Sigmoid colon (tissue), 7 donors: ENCODE results near the gene ENKUR. TPM values are rescaled to one million over a fixed set of nuclear protein-coding genes. Genes with fewer than 3 reads are reported as not detected.

Source experiments
- DNase-seq: peaks from one replicate; pipeline ENCODE4 v3.0.0-alpha.2; 2019
- H3K27ac ChIP-seq, 4 donors: fragments of 200-600 bp; sonication (generic); one replicate each; pipeline ENCODE4 v1.5.1; 2016 to 2019; ENCODE audit warnings: mild to moderate bottlenecking in 1 of 4
- H3K27me3 ChIP-seq, 3 donors: fragments of 200-600 bp; sonication (generic); one replicate each; pipeline ENCODE4 v1.5.1; 2019; ENCODE audit warnings: mild to moderate bottlenecking in 1 of 3
- H3K36me3 ChIP-seq, 4 donors: fragments of 200-600 bp; sonication (generic); one replicate each; pipeline ENCODE4 v1.5.1; 2016 to 2019
- H3K4me1 ChIP-seq, 4 donors: fragments of 200-600 bp; sonication (generic); one replicate each; pipeline ENCODE4 v1.5.1; 2017 to 2019
- H3K4me3 ChIP-seq, 4 donors: fragments of 200-600 bp; sonication (generic); one replicate each; pipeline ENCODE4 v1.5.1; 2017 to 2019; ENCODE audit warnings: mild to moderate bottlenecking in 2 of 4, moderate library complexity in 1 of 4
- H3K9me3 ChIP-seq, 4 donors: fragments of 200-600 bp in 3 of 4; sonication (generic) in 3 of 4; one replicate each; pipeline versions ENCODE4 v1.5.1 to v1.6.1; 2013 to 2019
- EP300 ChIP-seq, 4 donors: sonication (generic); formaldehyde crosslinking; IDR thresholded peaks; one replicate each; pipeline ENCODE4 v1.6.1; 2017; ENCODE audit warnings: antibody characterized with exemption in 4 of 4
- POLR2A ChIP-seq, 2 donors: fragments of 450-650 bp; IDR thresholded peaks; one replicate each; pipeline ENCODE4 v1.6.1; 2016; ENCODE audit warnings: antibody characterized with exemption in 2 of 2, mild to moderate bottlenecking in 2 of 2, moderate library complexity in 2 of 2
- POLR2AphosphoS5 ChIP-seq, 4 donors: sonication (generic); formaldehyde crosslinking; IDR thresholded peaks; one replicate each; pipeline ENCODE4 v1.6.1; 2017; ENCODE audit warnings: antibody characterized with exemption in 4 of 4
- WGBS, 2 donors: extraction: QIAGEN DNeasy Blood & Tissue Kit; methylation state at CpG; one replicate each; pipeline ENCODE4 v1.1.7; 2013; 5-methylcytosine and 5-hydroxymethylcytosine counted together
- intact Hi-C: fragments of 100-400 bp; cut with DNase I; formaldehyde crosslinking; loops from one replicate; pipeline ENCODE4 v1.15.1; 2023
- polyA plus RNA-seq, 3 donors: library from polyadenylated mRNA; stranded (reverse); fragments of 200-250 nt; gene quantifications; one replicate each; pipeline ENCODE4 v1.2.3, GENCODE V29; 2013
- total RNA-seq, 4 donors: library from RNA; depleted of rRNA; stranded (reverse); fragments of >200 nt; gene quantifications; one replicate each; pipeline ENCODE4 v1.1.0, GENCODE V29; 2016
- TF ChIP-seq, protein P1 (sequence below), 4 experiments: fragments of 450-650 bp in 3 of 4; fragments of 200-600 bp in 1 of 4; IDR thresholded peaks; one replicate each; pipeline ENCODE4 v1.5.1; 2016 to 2019; ENCODE audit warnings: antibody characterized with exemption in 4 of 4, mild to moderate bottlenecking in 3 of 4, moderate library complexity in 2 of 4
- donor health status: healthy with polysubstance abuse.
- donor health status: Bipolar disorder and iron deficiency.
- donor health status: healthy.

ENKUR gene
- total and polyA plus RNA-seq, 7 donors, result under 0.01 to 0.60 TPM; not detected in 5

DNA sequence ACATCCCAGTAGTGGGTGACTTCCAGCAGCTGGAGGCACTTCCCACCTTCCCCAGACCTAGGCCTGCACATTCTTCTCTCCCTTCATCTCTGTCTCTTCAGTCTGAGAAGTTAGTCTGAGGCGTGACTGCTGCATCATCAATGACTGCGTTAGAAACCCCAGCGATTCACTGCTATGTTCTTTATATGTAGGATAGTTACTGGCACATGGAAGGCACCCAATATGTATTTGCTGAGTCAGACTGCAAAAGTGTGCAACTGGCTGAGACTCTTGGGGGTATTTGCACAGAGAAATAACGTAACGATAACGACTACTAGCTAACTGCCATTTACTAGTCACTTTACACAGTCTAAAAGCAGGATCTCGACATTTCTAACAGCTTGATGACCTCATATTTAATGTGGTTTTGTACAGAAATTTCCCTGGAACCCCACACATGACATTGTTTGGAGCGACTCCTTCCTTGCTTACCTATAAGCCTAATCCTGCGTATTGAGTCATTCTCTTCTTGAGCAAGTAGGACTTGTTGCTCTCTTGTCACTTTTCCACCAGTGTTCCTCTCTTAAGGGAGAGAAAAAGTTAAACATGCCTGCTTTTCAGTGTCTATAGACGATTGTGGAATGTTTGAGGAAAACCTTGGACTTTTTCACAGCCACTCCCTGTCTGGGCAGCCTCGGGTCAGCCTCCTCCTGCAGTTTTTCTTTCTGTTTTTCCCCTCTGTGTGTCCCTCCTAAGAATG is 45.9 kb upstream of the ENKUR start:
- DNase-seq, result no peak
- no peaks in the 10 kb centered on the region for H3K27me3 ChIP-seq
- intact Hi-C loops, result no loop called here
- H3K4me3 ChIP-seq, result no peak overlapping the region
- H3K4me1 ChIP-seq, result no peaks in the 10 kb centered on the region
- no peaks in the 10 kb centered on the region for H3K36me3 ChIP-seq
- H3K27ac ChIP-seq, result peak overlapping the region in 1 of 4 donors; percentile 55
- no peaks in the 10 kb centered on the region for H3K9me3 ChIP-seq
- TF ChIP-seq, protein P1, sequence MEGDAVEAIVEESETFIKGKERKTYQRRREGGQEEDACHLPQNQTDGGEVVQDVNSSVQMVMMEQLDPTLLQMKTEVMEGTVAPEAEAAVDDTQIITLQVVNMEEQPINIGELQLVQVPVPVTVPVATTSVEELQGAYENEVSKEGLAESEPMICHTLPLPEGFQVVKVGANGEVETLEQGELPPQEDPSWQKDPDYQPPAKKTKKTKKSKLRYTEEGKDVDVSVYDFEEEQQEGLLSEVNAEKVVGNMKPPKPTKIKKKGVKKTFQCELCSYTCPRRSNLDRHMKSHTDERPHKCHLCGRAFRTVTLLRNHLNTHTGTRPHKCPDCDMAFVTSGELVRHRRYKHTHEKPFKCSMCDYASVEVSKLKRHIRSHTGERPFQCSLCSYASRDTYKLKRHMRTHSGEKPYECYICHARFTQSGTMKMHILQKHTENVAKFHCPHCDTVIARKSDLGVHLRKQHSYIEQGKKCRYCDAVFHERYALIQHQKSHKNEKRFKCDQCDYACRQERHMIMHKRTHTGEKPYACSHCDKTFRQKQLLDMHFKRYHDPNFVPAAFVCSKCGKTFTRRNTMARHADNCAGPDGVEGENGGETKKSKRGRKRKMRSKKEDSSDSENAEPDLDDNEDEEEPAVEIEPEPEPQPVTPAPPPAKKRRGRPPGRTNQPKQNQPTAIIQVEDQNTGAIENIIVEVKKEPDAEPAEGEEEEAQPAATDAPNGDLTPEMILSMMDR (IDR thresholded peaks at IDR 0.05), result no peak
- TF ChIP-seq POLR2AphosphoS5 (IDR thresholded peaks at IDR 0.05) (no peak), EP300 (IDR thresholded peaks at IDR 0.05) (no peak), POLR2A (IDR thresholded peaks at IDR 0.05) (no peak)
- WGBS, 2 donors, result 63 to 67% methylated on average over 11 of the region's 11 CpGs

- no peak for TF ChIP-seq EP300 (IDR thresholded peaks at IDR 0.05)
- TF ChIP-seq, protein P1 (IDR thresholded peaks at IDR 0.05), result no peak
- no peak for TF ChIP-seq POLR2AphosphoS5 (IDR thresholded peaks at IDR 0.05)
- no peak for TF ChIP-seq POLR2A (IDR thresholded peaks at IDR 0.05)
- intact Hi-C loops, result no loop called here
- H3K27ac ChIP-seq, result no peak overlapping the region
Measured at GRCh38 chr10:25061125-25061524, 45.2 kb upstream of the ENKUR start.

DNA sequence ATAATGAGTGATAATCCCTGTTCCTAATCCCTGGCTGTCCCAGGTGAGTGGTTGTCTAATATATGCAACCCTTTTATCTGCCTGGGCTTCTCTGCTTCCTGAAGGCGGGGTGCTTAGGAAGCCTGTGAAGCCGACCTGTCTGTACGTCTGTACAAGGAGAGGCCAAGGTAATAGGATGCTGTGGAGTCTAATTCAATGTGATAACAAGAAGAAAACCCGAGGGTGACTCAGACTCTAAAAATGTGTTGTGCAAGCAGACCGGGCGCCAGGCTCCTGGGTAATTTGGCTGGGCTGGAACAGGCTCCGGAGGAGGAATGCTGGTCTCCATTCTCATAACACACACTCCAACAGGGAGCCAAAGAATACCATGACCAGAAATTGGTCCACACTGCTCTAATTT is 44.0 kb upstream of the ENKUR start:
- H3K4me3 ChIP-seq, result no peak overlapping the region
- TF ChIP-seq, protein P1 (IDR thresholded peaks at IDR 0.05), result no peak
- intact Hi-C loops, result no loop called here
- no peak for DNase-seq
- H3K36me3 ChIP-seq, result no peaks in the 10 kb centered on the region
- no peaks in the 10 kb centered on the region for H3K9me3 ChIP-seq
- H3K4me1 ChIP-seq, result no peaks in the 10 kb centered on the region
- H3K27ac ChIP-seq, result no peak overlapping the region
- H3K27me3 ChIP-seq, result no peaks in the 10 kb centered on the region
- 14 to 59% methylated on average over 7 of the region's 7 CpGs for WGBS, 2 donors

More at GRCh38 chr10:25061125-25061524, 45.2 kb upstream of the ENKUR start:
- no peak for DNase-seq
- WGBS, 2 donors, result 95 to 97% methylated on average over 7 of the region's 7 CpGs
- no peaks in the 10 kb centered on the region for H3K36me3 ChIP-seq
- H3K27me3 ChIP-seq, result no peaks in the 10 kb centered on the region
- no peak overlapping the region for H3K4me3 ChIP-seq
- no peaks in the 10 kb centered on the region for H3K9me3 ChIP-seq
- H3K4me1 ChIP-seq, result no peaks in the 10 kb centered on the region

DNA sequence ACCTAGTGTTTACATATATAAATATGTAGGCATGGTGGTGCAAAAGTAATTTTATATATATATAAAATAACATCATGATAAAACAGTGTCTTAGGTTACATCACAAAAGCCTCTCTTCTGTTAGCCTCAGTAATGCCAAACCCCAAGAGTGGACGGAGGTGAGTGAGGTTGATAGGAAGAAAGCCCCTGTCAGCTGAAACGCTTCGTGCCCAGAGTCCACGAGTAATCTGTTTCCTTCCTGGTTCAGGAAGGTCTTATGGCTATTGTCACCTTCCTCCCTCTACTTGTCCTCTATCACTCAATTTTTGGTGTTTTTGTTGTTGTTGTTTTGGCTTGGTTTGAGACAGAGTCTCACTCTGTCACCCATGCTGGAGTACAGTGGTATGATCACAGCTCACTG is 41.9 kb upstream of the ENKUR start:
- no peak overlapping the region for H3K27ac ChIP-seq
- H3K4me1 ChIP-seq, result no peaks in the 10 kb centered on the region
- no peaks in the 10 kb centered on the region for H3K27me3 ChIP-seq
- intact Hi-C loops, result no loop called here
- H3K4me3 ChIP-seq, result no peak overlapping the region
- no peaks in the 10 kb centered on the region for H3K36me3 ChIP-seq
- 82 to 83% methylated on average over 4 of the region's 4 CpGs for WGBS, 2 donors
- DNase-seq, result no peak
- no peaks in the 10 kb centered on the region for H3K9me3 ChIP-seq
- TF ChIP-seq, protein P1 (IDR thresholded peaks at IDR 0.05), result no peak
- TF ChIP-seq POLR2A (IDR thresholded peaks at IDR 0.05), result no peak
- no peak for TF ChIP-seq POLR2AphosphoS5 (IDR thresholded peaks at IDR 0.05)
- TF ChIP-seq EP300 (IDR thresholded peaks at IDR 0.05), result no peak

- intact Hi-C loops, result no loop called here
Measured at GRCh38 chr10:25056726-25057125, 40.8 kb upstream of the ENKUR start.

More at GRCh38 chr10:25056726-25057125, 40.8 kb upstream of the ENKUR start:
- 83 to 84% methylated on average over 3 of the region's 3 CpGs for WGBS, 2 donors
- Histone ChIP-seq H3K27me3 (no peaks in the 10 kb centered on the region), H3K4me3 (no peak overlapping the region), H3K27ac (no peak overlapping the region), H3K36me3 (no peaks in the 10 kb centered on the region), H3K9me3 (no peaks in the 10 kb centered on the region), H3K4me1 (no peaks in the 10 kb centered on the region)
- DNase-seq, result no peak
- no peak for TF ChIP-seq POLR2A (IDR thresholded peaks at IDR 0.05)
- TF ChIP-seq, protein P1 (IDR thresholded peaks at IDR 0.05), result no peak
- TF ChIP-seq EP300 (IDR thresholded peaks at IDR 0.05), result no peak
- no peak for TF ChIP-seq POLR2AphosphoS5 (IDR thresholded peaks at IDR 0.05)
